Measurements from ENCODE around the gene BET1.
A peak's percentile ranks its signal among the peaks of the same experiment; 100 is the strongest.

DNA sequence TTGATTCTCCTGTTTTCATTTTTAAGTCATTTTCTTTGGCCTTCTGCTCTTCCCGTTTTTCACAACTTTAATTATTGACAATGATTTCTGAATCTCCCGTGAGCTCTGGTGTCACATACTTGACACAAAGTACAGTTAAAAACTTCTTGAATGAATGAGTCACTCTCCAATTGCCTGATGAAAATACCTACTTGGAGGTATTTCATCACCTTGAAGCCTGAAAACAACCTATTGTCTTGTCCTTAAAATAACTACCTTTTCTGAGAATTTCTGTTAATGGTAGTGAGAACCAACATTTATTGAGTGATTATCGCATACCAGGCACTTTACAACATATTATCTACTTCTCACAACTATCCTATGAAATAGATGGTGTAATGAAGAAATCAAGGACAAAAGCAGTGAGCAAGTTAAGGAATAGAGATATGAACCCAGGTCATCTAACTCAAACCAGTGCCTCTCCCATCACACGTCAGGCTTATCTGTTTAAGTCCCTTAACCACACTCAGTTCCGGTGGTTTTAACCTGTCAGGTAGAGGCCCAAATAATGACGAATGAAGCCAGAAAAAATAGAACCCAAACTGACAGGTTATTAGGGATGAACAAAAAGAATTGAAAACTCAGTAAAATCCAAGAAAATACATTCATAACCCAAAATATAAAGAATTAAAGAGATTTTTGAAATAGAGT lies 11.6 kb downstream of the BET1 start:
- TF ChIP-seq MAFG (tag; conservative IDR thresholded peaks at IDR 0.05) (no peak), FOXJ3 (CRISPR knock-in tag; IDR thresholded peaks at IDR 0.05) (no peak), SRF (CRISPR knock-in tag; IDR thresholded peaks at IDR 0.05) (no peak), NFIC (IDR thresholded peaks at IDR 0.05) (no peak), MAZ (CRISPR knock-in tag; conservative IDR thresholded peaks at IDR 0.05 in 1 of 2, IDR thresholded peaks at IDR 0.05 in 1 of 2) (no peak), RCOR1 (IDR thresholded peaks at IDR 0.05; ENCODE audit: borderline replicate concordance in 1 of 2, low read depth in 2 of 2, low read length in 2 of 2) (peak in 1 of 2 experiments; percentile 69; a peak in 1 of 4 replicates), ESRRB (CRISPR knock-in tag; IDR thresholded peaks at IDR 0.05; ENCODE audit: borderline replicate concordance) (no peak), ZNF224 (CRISPR knock-in tag; IDR thresholded peaks at IDR 0.05) (no peak), ZNF766 (CRISPR knock-in tag; conservative IDR thresholded peaks at IDR 0.05) (no peak), PHF8 (IDR thresholded peaks at IDR 0.05; ENCODE audit: borderline replicate concordance, low read length) (no peak), EP300 (IDR thresholded peaks at IDR 0.05; ENCODE audit: low read length) (no peak)
- TF ChIP-seq, protein P1, sequence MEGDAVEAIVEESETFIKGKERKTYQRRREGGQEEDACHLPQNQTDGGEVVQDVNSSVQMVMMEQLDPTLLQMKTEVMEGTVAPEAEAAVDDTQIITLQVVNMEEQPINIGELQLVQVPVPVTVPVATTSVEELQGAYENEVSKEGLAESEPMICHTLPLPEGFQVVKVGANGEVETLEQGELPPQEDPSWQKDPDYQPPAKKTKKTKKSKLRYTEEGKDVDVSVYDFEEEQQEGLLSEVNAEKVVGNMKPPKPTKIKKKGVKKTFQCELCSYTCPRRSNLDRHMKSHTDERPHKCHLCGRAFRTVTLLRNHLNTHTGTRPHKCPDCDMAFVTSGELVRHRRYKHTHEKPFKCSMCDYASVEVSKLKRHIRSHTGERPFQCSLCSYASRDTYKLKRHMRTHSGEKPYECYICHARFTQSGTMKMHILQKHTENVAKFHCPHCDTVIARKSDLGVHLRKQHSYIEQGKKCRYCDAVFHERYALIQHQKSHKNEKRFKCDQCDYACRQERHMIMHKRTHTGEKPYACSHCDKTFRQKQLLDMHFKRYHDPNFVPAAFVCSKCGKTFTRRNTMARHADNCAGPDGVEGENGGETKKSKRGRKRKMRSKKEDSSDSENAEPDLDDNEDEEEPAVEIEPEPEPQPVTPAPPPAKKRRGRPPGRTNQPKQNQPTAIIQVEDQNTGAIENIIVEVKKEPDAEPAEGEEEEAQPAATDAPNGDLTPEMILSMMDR (IDR thresholded peaks at IDR 0.05 in 2 of 3, conservative IDR thresholded peaks at IDR 0.05 in 1 of 3; ENCODE audit: insufficient read depth in 2 of 3, low read depth in 1 of 3, low read length in 3 of 3): no peak
- TF ChIP-seq, protein P2, sequence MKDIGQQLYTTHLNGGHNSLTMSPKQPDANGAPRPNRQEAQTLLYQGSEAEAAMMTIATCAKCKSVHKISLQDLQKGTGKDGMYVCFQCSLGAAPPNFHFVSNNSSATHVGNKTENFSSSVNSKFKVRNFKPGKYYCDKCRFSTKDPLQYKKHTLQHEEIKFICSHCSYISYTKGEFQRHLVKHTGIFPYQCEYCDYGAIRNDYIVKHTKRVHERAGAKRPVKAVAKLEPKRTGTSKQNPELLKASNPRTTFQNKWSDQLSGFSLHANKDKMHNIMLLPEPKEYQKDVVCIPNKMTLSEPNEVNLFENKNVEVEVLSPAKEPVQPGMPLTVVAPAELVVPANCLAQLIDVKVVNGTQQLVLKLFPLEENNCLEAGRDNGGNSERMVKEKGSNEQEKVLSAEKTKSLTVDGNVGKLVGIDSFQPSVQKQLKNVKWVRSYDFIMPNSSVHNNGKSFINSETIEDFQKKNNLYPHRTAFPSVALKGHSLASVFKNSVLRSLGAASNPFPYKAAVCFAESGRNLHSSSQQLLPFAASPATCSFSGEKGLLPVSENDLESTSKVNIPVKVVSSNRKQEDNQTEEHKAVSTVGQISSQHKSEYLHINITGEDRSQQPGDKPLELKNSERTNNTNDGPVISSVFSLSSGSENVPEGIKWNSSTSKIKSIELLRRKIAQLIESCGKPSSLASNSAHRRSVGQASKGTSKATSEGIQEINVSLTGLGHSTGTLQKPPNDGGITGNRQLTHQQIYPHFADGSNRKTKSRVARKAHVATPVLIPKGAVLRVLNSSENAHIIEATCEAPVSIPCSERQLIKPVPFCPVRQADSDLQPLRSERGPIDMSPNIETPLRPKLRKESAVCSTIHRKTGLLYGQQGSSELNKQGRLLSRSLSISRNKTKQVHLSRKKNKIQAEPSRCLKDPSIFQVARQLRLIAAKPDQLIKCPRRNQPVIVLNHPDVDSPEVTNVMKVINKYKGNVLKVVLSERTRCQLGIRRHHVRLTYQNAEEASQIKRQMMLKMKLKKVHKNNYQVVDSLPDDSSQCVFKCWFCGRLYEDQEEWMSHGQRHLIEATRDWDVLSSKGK (CRISPR knock-in tag; IDR thresholded peaks at IDR 0.05): no peak
